BE2C (cell line): Measurements from ENCODE around the gene CYP27B1.

ENCODE experiments used
- DNase-seq: peaks from one replicate; pipeline ENCODE4 v3.0.0-alpha.2; 2020
- H3K27me3 ChIP-seq: fragments of 250-450 bp; sonication (Bioruptor Pico); 2 replicates; pipeline ENCODE4 v1.5.1; 2020; ENCODE audit warnings: mild to moderate bottlenecking
- H3K36me3 ChIP-seq: fragments of 250-450 bp; sonication (Bioruptor Pico); 2 replicates; pipeline ENCODE4 v1.5.1; 2020; ENCODE audit warnings: mild to moderate bottlenecking
- H3K4me1 ChIP-seq: fragments of 250-450 bp; sonication (Bioruptor Pico); 2 replicates; pipeline ENCODE4 v1.5.1; 2020
- H3K4me3 ChIP-seq: 2 replicates; pipeline ENCODE4 v1.5.1; 2011; ENCODE audit warnings: low read depth, low read length
- H3K9me3 ChIP-seq: fragments of 250-450 bp; sonication (Bioruptor Pico); 2 replicates; pipeline ENCODE4 v1.5.1; 2020
- CTCF ChIP-seq: IDR thresholded peaks from 2 replicates; pipeline ENCODE4 v1.5.1; 2012; ENCODE audit warnings: mild to moderate bottlenecking, low read depth, low read length

Gene CYP27B1

GRCh38 chr12:57781801-57782200, 14.9 kb upstream of the CYP27B1 start:
- Histone ChIP-seq H3K36me3 (peaks cover 18% of the 10 kb centered on the region), H3K4me3 (no peak overlapping the region), H3K27me3 (no peaks in the 10 kb centered on the region), H3K9me3 (no peaks in the 10 kb centered on the region), H3K4me1 (no peaks in the 10 kb centered on the region)
- DNase-seq, result no peak
- TF ChIP-seq CTCF, result no peak

- no peaks in the 10 kb centered on the region for H3K4me1 ChIP-seq
- H3K36me3 ChIP-seq, result peaks cover 12% of the 10 kb centered on the region
- no peak for TF ChIP-seq CTCF
- no peaks in the 10 kb centered on the region for H3K9me3 ChIP-seq
- DNase-seq, result no peak
- H3K27me3 ChIP-seq, result no peaks in the 10 kb centered on the region
- no peak overlapping the region for H3K4me3 ChIP-seq
These were observed 14.4 kb upstream of the CYP27B1 start for GRCh38 chr12:57781244-57781643.

GRCh38 chr12:57780284-57780897, 13.5 kb upstream of the CYP27B1 start:
- TF ChIP-seq CTCF, result no peak
- DNase-seq, result no peak
- Histone ChIP-seq H3K27me3 (no peaks in the 10 kb centered on the region), H3K4me1 (no peaks in the 10 kb centered on the region), H3K9me3 (no peaks in the 10 kb centered on the region), H3K36me3 (peaks cover 5% of the 10 kb centered on the region), H3K4me3 (no peak overlapping the region)

GRCh38 chr12:57779736-57780135, 12.9 kb upstream of the CYP27B1 start:
- no peak for DNase-seq
- H3K4me3 ChIP-seq, result no peak overlapping the region
- no peaks in the 10 kb centered on the region for H3K9me3 ChIP-seq
- no peaks in the 10 kb centered on the region for H3K27me3 ChIP-seq
- TF ChIP-seq CTCF, result no peak
- H3K36me3 ChIP-seq, result peaks cover 5% of the 10 kb centered on the region; the same call in 1 of the 2 replicates
- no peaks in the 10 kb centered on the region for H3K4me1 ChIP-seq

GRCh38 chr12:57777911-57778310, 11.0 kb upstream of the CYP27B1 start:
- TF ChIP-seq CTCF, result no peak
- DNase-seq, result no peak
- no peaks in the 10 kb centered on the region for H3K27me3 ChIP-seq
- H3K36me3 ChIP-seq, result no peaks in the 10 kb centered on the region
- H3K9me3 ChIP-seq, result no peaks in the 10 kb centered on the region
- no peak overlapping the region for H3K4me3 ChIP-seq
- H3K4me1 ChIP-seq, result no peaks in the 10 kb centered on the region

GRCh38 chr12:57777367-57777766, 10.5 kb upstream of the CYP27B1 start:
- H3K9me3 ChIP-seq, result no peaks in the 10 kb centered on the region
- no peak for TF ChIP-seq CTCF

More at GRCh38 chr12:57777367-57777766, 10.5 kb upstream of the CYP27B1 start:
- no peak for DNase-seq
- Histone ChIP-seq H3K36me3 (no peaks in the 10 kb centered on the region), H3K4me1 (no peaks in the 10 kb centered on the region), H3K4me3 (no peak overlapping the region), H3K27me3 (no peaks in the 10 kb centered on the region)
